Memory B cell (primary cell): ENCODE data around the gene MAL.

ENCODE experiments used
- ATAC-seq: fragments of 150-1000 bp; cut with Tn5 transposase; 2 replicates; pipeline ENCODE4 v1.10.0; 2021; ENCODE audit warnings: low read depth, mild to moderate bottlenecking, moderate library complexity
- DNase-seq, 2 donors: peaks; one replicate each; pipeline ENCODE4 v3.0.0; 2022; ENCODE audit warnings: low spot score in 2 of 2
- H3K27ac Mint-ChIP-seq: one replicate; pipeline ENCODE4 v1.8.0; 2022; ENCODE audit warnings: mild to moderate bottlenecking, moderate library complexity, mixed read lengths
- H3K27me3 Mint-ChIP-seq: one replicate; pipeline ENCODE4 v1.8.0; 2022; ENCODE audit warnings: mixed read lengths
- H3K36me3 Mint-ChIP-seq: one replicate; pipeline ENCODE4 v1.8.0; 2022; ENCODE audit warnings: mild to moderate bottlenecking, mixed read lengths
- H3K4me1 Mint-ChIP-seq: one replicate; pipeline ENCODE4 v1.8.0; 2022; ENCODE audit warnings: mixed read lengths
- H3K4me3 Mint-ChIP-seq: one replicate; pipeline ENCODE4 v1.8.0; 2022; ENCODE audit warnings: mild to moderate bottlenecking, moderate library complexity, mixed read lengths
- H3K9me3 Mint-ChIP-seq: one replicate; pipeline ENCODE4 v1.8.0; 2022; ENCODE audit warnings: mixed read lengths

MAL gene

DNA sequence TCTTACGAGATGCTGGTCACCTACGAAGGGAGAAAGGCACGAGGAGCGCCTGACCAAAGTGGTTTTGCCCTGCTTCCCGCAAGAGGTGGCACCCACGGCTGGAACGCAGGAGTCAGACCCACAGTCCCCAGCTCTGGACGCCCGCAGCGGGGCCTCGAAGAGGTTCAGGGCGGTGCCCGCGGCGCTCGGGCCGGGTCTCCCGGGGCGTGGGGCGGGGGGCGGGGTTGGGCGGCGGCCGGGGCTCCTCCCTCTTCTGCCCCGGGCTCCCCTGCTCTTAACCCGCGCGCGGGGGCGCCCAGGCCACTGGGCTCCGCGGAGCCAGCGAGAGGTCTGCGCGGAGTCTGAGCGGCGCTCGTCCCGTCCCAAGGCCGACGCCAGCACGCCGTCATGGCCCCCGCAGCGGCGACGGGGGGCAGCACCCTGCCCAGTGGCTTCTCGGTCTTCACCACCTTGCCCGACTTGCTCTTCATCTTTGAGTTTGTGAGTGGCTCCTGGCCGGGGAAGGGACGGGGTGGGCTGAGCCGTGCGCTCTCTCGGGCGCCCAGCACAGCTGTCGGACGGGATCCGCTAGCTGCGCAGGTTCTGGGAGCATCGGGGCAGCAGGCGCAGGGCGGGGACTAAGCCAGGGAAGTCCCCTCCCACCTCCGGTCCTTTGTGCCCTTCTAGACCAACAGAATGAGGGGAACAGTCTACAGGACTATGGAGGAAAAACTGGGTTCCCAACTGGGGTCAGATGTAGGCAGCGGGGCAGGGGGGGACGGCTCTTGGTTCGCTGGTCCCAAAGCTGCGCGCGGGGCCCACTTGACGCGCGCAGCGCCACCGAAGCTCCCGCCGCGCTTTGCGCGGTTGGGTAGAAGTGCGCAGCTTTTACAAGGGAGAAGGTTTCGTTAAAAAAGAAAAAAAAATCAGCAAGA is at the start of gene MAL:
MAL (plus strand) TSS at position 303 of the 914 bp plus-strand sequence; CDS start at position 388, 85 bp downstream.
- Mint-ChIP-seq H3K4me1 (peaks cover 7% of the 10 kb centered on the region), H3K9me3 (no peaks in the 10 kb centered on the region), H3K27ac (no peak within 1 kb of the TSS), H3K4me3 (peak within 1 kb of the TSS; percentile 67), H3K27me3 (peaks cover 17% of the 10 kb centered on the region), H3K36me3 (no peaks in the 10 kb centered on the region)
- ATAC-seq = no peak
- no peak for DNase-seq

DNA sequence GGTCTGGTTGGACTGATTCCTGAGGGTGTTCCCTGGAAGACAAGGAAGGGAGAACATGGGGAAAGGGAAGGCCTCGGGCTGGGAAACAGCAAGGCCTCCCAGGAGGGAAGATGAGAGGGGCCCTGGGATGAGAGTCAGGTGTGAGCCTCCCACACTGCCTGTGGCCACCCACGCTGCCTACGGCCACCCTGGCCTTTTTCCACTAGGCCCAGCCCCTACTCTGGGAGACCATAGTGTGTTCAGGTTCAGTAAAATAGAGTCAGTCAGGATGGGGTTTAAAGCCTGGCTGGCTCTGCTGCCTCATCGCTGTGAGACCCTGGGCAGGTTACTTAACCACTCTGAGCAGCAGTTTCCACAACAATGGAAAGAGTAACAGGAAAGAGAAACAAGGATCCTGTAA is 47.7 kb upstream of the MAL start:
- no peaks in the 10 kb centered on the region for H3K36me3 Mint-ChIP-seq
- no peak for ATAC-seq
- no peaks in the 10 kb centered on the region for H3K4me1 Mint-ChIP-seq
- peaks cover 8% of the 10 kb centered on the region for H3K27me3 Mint-ChIP-seq
- no peak for DNase-seq
- H3K4me3 Mint-ChIP-seq = no peak overlapping the region
- no peak overlapping the region for H3K27ac Mint-ChIP-seq
- peaks cover 5% of the 10 kb centered on the region for H3K9me3 Mint-ChIP-seq

DNA sequence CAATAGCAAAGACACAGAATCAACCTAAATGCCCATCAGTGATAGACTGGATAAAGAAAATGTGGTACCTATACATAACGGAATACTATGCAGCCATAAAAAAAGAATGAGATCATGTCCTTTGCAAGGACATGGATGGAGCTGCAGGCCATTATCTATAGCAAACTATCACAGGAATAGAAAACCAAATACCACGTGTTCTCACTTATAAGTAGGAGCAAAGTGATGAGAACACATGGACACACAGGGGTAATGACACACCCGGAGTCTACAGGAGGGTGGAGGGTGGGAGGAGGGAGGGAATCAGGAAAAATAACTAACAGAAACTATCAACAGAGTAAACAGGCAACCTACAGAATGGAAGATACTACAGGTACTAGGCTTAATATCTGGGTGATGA is 46.6 kb upstream of the MAL start:
- ATAC-seq (no peak), DNase-seq (no peak)
- Mint-ChIP-seq H3K4me1 (no peaks in the 10 kb centered on the region), H3K9me3 (peaks cover 5% of the 10 kb centered on the region), H3K27me3 (peaks cover 8% of the 10 kb centered on the region), H3K4me3 (no peak overlapping the region), H3K36me3 (no peaks in the 10 kb centered on the region), H3K27ac (no peak overlapping the region)

DNA sequence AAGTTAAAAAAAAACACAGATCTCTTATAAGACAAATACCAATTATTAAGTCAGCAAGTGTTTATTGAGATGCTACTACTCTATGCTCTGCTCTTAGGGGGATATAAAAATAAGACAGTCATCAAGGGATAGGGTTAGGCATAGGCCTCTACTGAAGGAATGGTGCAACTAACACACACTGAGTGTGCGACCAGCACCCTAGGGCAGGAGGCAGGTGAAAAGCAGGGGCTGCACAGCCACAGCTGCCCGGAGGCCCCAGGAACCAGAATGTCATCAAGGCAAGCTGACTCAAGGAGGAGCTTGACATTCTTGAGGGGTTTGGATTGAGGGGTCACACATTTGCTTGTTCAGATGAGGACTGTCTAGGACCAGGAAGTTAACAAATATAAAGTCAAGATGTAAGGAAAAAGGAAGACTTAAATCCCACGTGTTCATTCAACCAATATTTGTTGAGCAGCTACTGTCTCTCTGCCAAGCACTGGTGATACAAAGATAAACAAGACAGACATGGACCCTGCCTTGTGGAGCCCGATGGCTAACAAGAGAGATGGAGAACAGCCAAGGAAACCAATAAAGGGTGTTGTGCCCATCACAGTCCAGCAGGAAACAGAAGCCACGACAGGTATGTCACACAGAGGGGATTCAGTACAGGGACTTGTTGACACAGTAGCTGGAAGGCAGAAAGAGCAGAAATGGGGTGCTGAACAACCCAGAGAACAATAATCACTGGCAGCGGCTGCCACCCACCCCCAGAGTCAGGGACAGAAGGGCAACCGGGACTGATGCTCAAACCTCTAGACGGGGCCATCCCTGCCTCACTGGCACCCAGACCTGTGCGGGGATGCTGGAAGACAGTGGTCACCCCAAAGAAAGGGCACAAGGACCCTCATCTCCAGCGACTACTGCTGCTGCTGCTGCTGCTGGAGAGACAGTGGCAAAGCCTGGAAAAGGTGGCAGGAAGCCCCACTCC is 45.8 kb upstream of the MAL start:
- ATAC-seq = no peak

DNA sequence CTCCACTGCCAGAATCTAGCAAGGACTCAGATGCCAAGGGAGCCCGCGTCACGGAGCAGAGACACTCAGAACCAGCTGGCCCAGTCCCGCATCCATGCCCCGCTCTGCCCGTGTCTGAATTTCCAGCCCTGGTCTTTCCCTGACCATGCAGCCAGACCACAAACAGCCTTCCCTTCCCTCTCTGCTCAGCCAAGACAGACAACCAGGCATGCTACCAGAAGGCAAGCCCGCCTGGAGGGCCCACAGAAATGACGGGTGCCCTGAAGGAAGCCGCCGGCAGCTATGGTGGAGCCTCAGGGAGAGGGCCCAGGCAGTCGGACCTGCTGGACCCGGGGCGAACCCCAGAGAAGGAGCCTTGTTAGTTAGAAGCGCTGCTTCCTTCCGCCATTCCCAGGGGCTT is 45.1 kb upstream of the MAL start:
- DNase-seq (no peak), ATAC-seq (no peak)
- Mint-ChIP-seq H3K36me3 (no peaks in the 10 kb centered on the region), H3K4me1 (no peaks in the 10 kb centered on the region), H3K9me3 (peaks cover 7% of the 10 kb centered on the region), H3K27ac (no peak overlapping the region), H3K27me3 (peaks cover 17% of the 10 kb centered on the region), H3K4me3 (no peak overlapping the region)

More for the DNA sequence above, 45.8 kb upstream of the MAL start:
- H3K36me3 Mint-ChIP-seq = no peaks in the 10 kb centered on the region
- no peak overlapping the region for H3K4me3 Mint-ChIP-seq
- DNase-seq = no peak
- peaks cover 7% of the 10 kb centered on the region for H3K9me3 Mint-ChIP-seq
- H3K27ac Mint-ChIP-seq = no peak overlapping the region
- peaks cover 13% of the 10 kb centered on the region for H3K27me3 Mint-ChIP-seq
- H3K4me1 Mint-ChIP-seq = no peaks in the 10 kb centered on the region

DNA sequence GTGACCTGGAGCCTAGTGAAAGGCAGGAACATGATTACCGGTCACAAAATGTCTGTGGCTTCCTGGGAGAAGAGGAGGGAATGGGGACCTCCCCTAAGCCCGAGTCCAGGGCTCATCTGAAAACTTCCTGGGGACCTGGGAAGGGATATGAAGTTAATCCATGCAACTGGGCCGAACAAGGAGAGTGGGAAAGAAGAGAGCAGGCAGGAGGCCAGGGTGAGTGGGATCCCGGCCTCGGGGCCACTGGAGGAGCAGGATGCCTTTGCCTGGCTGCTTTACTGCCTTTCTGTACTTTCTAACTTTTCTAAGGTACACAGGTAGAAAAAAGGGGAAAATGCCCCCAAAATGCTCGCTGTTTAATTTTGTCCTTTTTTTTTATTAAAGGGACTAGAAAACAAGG is 43.4 kb upstream of the MAL start:
- H3K4me1 Mint-ChIP-seq = no peaks in the 10 kb centered on the region
- peaks cover 17% of the 10 kb centered on the region for H3K27me3 Mint-ChIP-seq
- H3K36me3 Mint-ChIP-seq = no peaks in the 10 kb centered on the region
- peaks cover 7% of the 10 kb centered on the region for H3K9me3 Mint-ChIP-seq
- no peak overlapping the region for H3K4me3 Mint-ChIP-seq
- ATAC-seq (no peak), DNase-seq (no peak)
- no peak overlapping the region for H3K27ac Mint-ChIP-seq

DNA sequence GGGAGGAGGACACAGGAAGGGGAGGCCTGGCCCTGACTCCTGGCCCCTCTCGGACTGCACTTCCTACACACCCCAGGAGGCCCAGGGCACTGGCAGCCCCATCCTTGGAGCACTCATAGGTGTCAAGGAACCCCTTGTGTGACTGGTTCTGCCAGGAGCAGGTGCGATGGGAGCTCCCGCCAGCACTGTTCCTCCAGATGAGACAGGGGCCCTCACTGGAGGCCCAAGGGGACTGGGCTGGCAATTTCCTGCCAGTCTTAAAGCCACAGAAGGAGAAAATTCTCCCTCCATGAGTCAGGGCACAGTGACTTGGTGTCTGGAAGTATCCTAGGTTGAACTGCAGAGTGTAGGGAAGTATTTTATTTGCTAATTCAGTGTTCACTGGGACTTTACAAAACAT is 42.8 kb upstream of the MAL start:
- H3K9me3 Mint-ChIP-seq = peaks cover 7% of the 10 kb centered on the region
- H3K36me3 Mint-ChIP-seq = no peaks in the 10 kb centered on the region
- no peaks in the 10 kb centered on the region for H3K4me1 Mint-ChIP-seq
- peaks cover 17% of the 10 kb centered on the region for H3K27me3 Mint-ChIP-seq
- no peak for ATAC-seq
- H3K27ac Mint-ChIP-seq = no peak overlapping the region
- H3K4me3 Mint-ChIP-seq = no peak overlapping the region
- DNase-seq = no peak

DNA sequence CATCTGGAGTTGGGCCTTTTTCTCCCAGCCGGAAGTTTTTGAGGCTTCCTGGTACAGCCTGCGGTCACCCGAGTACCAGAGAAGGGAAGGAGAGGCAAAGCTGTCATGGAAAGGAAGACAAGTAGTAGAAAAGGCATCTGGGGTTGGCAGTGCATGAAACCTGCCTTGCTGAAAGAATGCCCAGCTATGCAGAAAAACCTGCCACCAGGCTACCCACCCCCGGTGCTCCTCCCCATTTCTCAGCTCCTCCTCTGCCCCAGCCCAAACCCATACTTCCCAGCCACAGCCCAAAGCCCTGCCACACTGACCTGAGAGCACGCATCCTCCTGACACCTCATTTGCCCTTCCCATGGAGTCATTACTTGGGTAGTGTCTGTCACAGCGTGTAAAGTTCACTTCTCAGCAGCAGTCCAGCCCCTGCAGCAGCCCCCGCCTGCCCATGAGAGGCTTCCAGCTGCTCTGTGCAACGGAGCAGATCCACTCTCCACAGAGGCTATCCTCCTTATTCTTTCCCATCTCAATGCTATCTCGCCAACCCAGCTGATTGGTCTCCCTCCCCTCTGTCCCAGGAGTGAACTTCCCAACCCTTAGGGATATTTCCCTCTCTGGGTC is 40.4 kb upstream of the MAL start:
- Mint-ChIP-seq H3K4me3 (no peak overlapping the region), H3K4me1 (no peaks in the 10 kb centered on the region), H3K9me3 (peaks cover 2% of the 10 kb centered on the region), H3K36me3 (no peaks in the 10 kb centered on the region), H3K27me3 (peaks cover 12% of the 10 kb centered on the region), H3K27ac (no peak overlapping the region)
- ATAC-seq = no peak
- no peak for DNase-seq

DNA sequence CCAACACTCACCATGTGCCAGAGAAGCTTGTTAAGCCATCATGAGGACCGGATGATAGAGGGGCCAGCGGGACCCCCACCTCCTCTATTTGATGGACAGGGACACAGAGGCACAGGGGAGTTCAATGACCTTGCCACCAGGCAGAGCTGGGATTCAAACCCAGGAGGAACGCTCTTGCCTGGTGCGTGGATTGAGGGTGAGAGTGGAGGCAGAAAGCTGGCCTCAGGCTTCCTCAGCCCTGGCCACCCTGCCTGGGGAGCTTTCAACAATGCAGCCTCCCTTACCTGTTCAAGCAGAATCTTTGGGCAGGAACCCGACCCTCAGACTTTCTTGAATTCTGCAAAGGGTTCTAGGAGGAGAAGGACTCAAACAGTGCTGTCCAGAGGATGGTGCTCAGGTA is 39.9 kb upstream of the MAL start:
- no peak for DNase-seq
- Mint-ChIP-seq H3K4me1 (no peaks in the 10 kb centered on the region), H3K27me3 (peaks cover 14% of the 10 kb centered on the region), H3K4me3 (no peak overlapping the region), H3K9me3 (peaks cover 2% of the 10 kb centered on the region), H3K36me3 (no peaks in the 10 kb centered on the region), H3K27ac (no peak overlapping the region)
- ATAC-seq = no peak

DNA sequence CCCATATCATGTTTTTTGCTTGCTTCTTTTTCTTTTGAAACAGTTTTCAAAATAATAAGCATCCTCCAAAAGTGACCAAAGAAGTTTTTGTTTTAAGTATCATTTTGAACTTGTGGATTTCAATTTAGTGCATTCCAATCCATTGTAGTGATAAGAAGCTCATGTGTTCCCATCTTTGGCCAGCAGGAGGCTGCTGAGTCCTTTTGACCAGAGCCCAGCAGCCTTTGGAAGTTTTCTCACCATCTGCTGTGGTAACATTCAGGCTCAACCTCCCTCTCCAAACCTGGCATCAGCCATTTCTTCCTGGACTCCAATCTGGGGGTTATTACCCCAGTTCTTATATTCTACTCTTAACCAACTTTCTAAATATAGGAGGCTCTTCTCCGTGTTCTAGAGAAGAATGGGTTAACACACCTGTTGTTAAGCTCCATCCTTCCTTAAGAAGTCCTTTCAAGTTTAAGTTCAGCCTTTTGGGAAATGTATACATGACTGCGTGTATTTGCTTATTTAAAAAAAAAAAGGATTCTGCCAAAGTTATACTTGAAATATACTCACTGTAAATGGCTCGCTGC is 39.0 kb upstream of the MAL start:
- H3K9me3 Mint-ChIP-seq = peaks cover 2% of the 10 kb centered on the region
- H3K4me3 Mint-ChIP-seq = no peak overlapping the region
- no peaks in the 10 kb centered on the region for H3K36me3 Mint-ChIP-seq
- no peak overlapping the region for H3K27ac Mint-ChIP-seq
- H3K4me1 Mint-ChIP-seq = no peaks in the 10 kb centered on the region
- DNase-seq (no peak), ATAC-seq (no peak)
- H3K27me3 Mint-ChIP-seq = peaks cover 14% of the 10 kb centered on the region

DNA sequence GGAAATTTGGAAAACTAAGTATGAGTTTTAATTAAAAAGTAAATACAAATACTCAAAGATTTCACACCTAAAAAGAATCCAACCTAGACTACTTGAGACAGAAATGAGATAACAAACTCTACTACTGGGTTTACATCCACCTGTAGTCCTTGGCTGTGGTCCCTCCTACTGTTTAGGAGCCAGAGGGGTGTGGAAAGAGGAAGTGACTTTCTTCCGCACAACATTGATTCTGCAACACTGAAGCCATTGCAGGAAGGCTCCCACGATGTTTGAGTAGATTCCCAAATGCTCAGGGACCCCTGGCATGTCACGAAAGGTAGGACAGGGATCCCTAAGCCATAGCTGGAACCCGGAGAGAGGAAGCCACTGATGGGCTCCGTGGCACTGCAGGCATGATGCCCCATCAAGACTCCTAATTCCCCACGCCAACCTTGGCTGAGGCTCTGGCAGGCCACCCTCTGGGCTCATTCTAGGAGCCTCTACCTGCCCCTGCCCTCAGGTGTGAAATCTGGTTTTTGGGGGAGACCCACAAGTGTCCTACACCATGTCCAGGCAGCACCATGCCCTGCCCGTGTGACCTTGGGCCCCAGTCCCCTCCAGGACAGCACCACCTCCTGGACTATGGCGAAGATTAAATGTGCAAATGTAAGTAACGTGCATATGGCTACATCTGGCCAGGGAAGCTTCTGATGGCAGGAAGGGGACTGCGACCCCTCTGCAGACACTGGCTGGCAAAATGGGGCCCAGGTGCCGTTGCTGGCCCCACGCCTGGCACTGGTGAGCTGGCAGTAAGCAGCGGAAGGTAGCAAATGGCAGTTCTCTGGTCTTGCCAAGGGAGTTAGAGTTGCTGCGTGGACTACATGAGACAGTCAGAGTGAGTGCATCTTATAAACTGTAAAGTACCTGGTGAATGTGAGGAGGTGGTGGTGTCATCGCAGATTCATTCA is 38.2 kb upstream of the MAL start:
- H3K27me3 Mint-ChIP-seq = peaks cover 12% of the 10 kb centered on the region
- no peaks in the 10 kb centered on the region for H3K36me3 Mint-ChIP-seq
- no peaks in the 10 kb centered on the region for H3K4me1 Mint-ChIP-seq
- H3K27ac Mint-ChIP-seq = no peak overlapping the region
- DNase-seq (no peak), ATAC-seq (no peak)
- H3K9me3 Mint-ChIP-seq = peaks cover 2% of the 10 kb centered on the region
- no peak overlapping the region for H3K4me3 Mint-ChIP-seq

DNA sequence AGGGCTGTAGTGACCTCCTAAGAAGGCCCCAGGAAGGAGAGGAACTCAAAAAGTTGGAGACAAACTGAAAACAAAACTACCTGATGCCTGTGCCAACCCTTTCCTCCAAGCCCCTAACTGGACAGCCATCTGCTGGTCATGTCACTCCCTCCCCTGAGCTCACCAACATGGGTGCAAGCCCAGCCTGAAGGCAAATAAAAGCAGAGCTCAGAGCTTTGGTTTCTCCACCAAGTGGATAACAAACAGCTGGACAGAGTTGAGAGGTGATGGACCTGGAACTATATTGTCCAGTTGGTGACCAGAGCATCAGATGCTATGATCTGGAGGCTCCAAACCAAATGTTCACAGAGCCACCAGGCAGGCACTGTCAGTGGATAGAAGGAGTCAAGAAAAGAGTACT is 34.6 kb upstream of the MAL start:
- Mint-ChIP-seq H3K36me3 (no peaks in the 10 kb centered on the region), H3K27me3 (peaks cover 19% of the 10 kb centered on the region), H3K9me3 (no peaks in the 10 kb centered on the region), H3K4me1 (no peaks in the 10 kb centered on the region), H3K27ac (no peak overlapping the region), H3K4me3 (no peak overlapping the region)
- no peak for DNase-seq
- ATAC-seq = no peak

DNA sequence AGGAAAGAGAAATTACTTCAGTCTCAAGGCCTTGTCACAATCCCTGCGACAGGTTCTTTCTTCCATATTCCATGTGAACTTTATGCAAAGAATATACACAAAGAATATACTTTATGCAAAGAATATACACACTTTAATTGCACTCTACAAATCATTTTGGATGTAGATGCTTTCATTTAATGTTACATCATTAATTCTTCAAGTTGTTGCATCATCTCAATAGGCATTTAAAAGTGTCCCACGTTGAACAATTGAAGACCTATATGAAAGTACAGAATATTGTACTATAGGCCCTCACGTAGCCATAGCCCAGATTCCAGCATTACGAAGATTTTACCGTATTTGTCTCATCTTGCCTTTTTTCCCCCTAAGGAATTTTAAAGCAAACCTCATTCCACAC is 33.1 kb upstream of the MAL start:
- ATAC-seq (no peak), DNase-seq (no peak)
- no peak overlapping the region for H3K4me3 Mint-ChIP-seq
- peaks cover 19% of the 10 kb centered on the region for H3K27me3 Mint-ChIP-seq
- no peaks in the 10 kb centered on the region for H3K4me1 Mint-ChIP-seq
- H3K36me3 Mint-ChIP-seq = no peaks in the 10 kb centered on the region
- no peak overlapping the region for H3K27ac Mint-ChIP-seq
- H3K9me3 Mint-ChIP-seq = no peaks in the 10 kb centered on the region
